Endothelial cell of umbilical vein (primary cell): ENCODE measurements around the gene ZNF284. TPM values are rescaled to one million over a fixed set of nuclear protein-coding genes. Genes with fewer than 3 reads are reported as not detected.

ENCODE experiments used
- Bru-seq: library from RNA; stranded (reverse); fragments of 400-500 nt; gene quantifications from one replicate; lab custom pipeline; 2021; lab: Mats Ljungman, UMichigan
- BruChase-seq, 2 experiments: library from RNA; stranded (reverse); fragments of 400-500 nt; gene quantifications; one replicate each; lab custom pipeline; 2021; lab: Mats Ljungman, UMichigan
- BruUV-seq: library from RNA; stranded (reverse); fragments of 400-500 nt; replicated peaks from 2 replicates; lab custom pipeline; 2021; lab: Mats Ljungman, UMichigan
- CTCF ChIA-PET: fragments of 300-600, 350-600 bp; sonication (Branson Sonifier 250); formaldehyde crosslinking; loops from one replicate; lab custom pipeline; 2021; ENCODE audit warnings: antibody characterized with exemption, inconsistent platforms; lab: Charles Lee
- POLR2A ChIA-PET: fragments of 300-600, 350-600 bp; sonication (Branson Sonifier 250); formaldehyde crosslinking; loops from one replicate; lab custom pipeline; 2021; ENCODE audit warnings: antibody characterized with exemption, inconsistent platforms; lab: Charles Lee
- DNase-seq: peaks from one replicate; pipeline ENCODE4 v3.0.0-alpha.2; 2011; ENCODE audit warnings: low read depth, low spot score
- FAIRE-seq: peaks from 2 replicates; lab custom pipeline; 2011; peaks lifted over from hg19 to GRCh38; lab: Jason Lieb, UNC
- H2AFZ ChIP-seq: 2 replicates; pipeline ENCODE4 v1.6.0; 2012; ENCODE audit warnings: low read depth, low read length, control low read depth, inconsistent platforms
- H3K27ac ChIP-seq: 2 replicates; pipeline ENCODE4 v1.5.1; 2011; ENCODE audit warnings: low read depth, mild to moderate bottlenecking, control low read depth, low read length, moderate library complexity; ENCODE audit not compliant: insufficient read depth
- H3K27me3 ChIP-seq, 2 experiments: 2 replicates each; pipeline versions ENCODE4 v1.6.0 to v1.6.1; 2011; ENCODE audit warnings: low read length in 2 of 2, mixed read lengths in 1 of 2; ENCODE audit not compliant: control insufficient read depth in 2 of 2, insufficient read depth in 2 of 2
- H3K36me3 ChIP-seq, 2 experiments: 2 replicates in 1 of 2; 3 replicates in 1 of 2; pipeline ENCODE4 v1.5.1; 2011; ENCODE audit warnings: low read length in 2 of 2, mild to moderate bottlenecking in 1 of 2, moderate library complexity in 1 of 2; ENCODE audit not compliant: control insufficient read depth in 2 of 2, insufficient read depth in 2 of 2; ENCODE audit errors: extremely low read depth in 1 of 2
- H3K4me1 ChIP-seq: 3 replicates; pipeline ENCODE4 v1.5.1; 2011; ENCODE audit warnings: mild to moderate bottlenecking, low read length; ENCODE audit not compliant: control insufficient read depth, insufficient read depth; ENCODE audit errors: extremely low read depth
- H3K4me2 ChIP-seq: 2 replicates; pipeline ENCODE4 v1.6.1; 2011; ENCODE audit warnings: low read length, control low read depth, mixed read lengths; ENCODE audit not compliant: insufficient read depth
- H3K4me3 ChIP-seq, 3 experiments: fragments of 200-600 bp in 1 of 3; sonication (generic), shearing (Covaris generic) in 1 of 3; replicated peaks in 1 of 3; 2 replicates each; pipeline ENCODE4 v1.5.1; 2011 to 2016; ENCODE audit warnings: control low read depth in 3 of 3, low read length in 3 of 3, mild to moderate bottlenecking in 2 of 3, inconsistent platforms in 1 of 3, low read depth in 1 of 3, moderate library complexity in 1 of 3; ENCODE audit not compliant: insufficient read depth in 1 of 3
- H3K79me2 ChIP-seq: 2 replicates; pipeline ENCODE4 v1.6.0; 2012; ENCODE audit warnings: low read length, inconsistent platforms; ENCODE audit not compliant: control insufficient read depth, insufficient read depth
- H3K9ac ChIP-seq: replicated peaks from 2 replicates; pipeline ENCODE3; 2011; ENCODE audit warnings: low read length, control low read depth; ENCODE audit not compliant: insufficient read depth; ENCODE audit errors: extremely low read depth
- H3K9me1 ChIP-seq: replicated peaks from 3 replicates; pipeline ENCODE4 v1.6.0; 2011; ENCODE audit warnings: mild to moderate bottlenecking, low read length; ENCODE audit not compliant: control insufficient read depth, insufficient read depth; ENCODE audit errors: extremely low read depth
- H3K9me3 ChIP-seq: replicated peaks from 2 replicates; pipeline ENCODE4 v1.5.1; 2012; ENCODE audit warnings: low read length, inconsistent platforms; ENCODE audit not compliant: control insufficient read depth, insufficient read depth
- H4K20me1 ChIP-seq: replicated peaks from 2 replicates; pipeline ENCODE3; 2011; ENCODE audit warnings: mild to moderate bottlenecking, low read length; ENCODE audit not compliant: control insufficient read depth, insufficient read depth; ENCODE audit errors: extremely low read depth
- FOS ChIP-seq: IDR thresholded peaks from 2 replicates; pipeline ENCODE4 v1.6.1; 2011; ENCODE audit warnings: mild to moderate bottlenecking, low read length, moderate library complexity, borderline replicate concordance; ENCODE audit not compliant: insufficient read depth
- GATA2 ChIP-seq: IDR thresholded peaks from 2 replicates; pipeline ENCODE4 v1.7.0; 2011; ENCODE audit warnings: low read depth, mild to moderate bottlenecking, moderate library complexity, mixed read lengths, low read length; ENCODE audit not compliant: insufficient read length, insufficient read depth
- POLR2A ChIP-seq: IDR thresholded peaks from 2 replicates; pipeline ENCODE4 v1.6.1; 2012; ENCODE audit warnings: low read depth, mild to moderate bottlenecking, control low read depth, low read length
- dilution Hi-C: fragments of 300-500 bp; cut with MboI; formaldehyde crosslinking; loops from one replicate; pipeline ENCODE4 v1.15.0; 2019; ENCODE audit warnings: low sequenced_read_pairs; ENCODE audit not compliant: extremely low pct_ligation_motif_present
- intact Hi-C: fragments of 100-400 bp; cut with micrococcal nuclease; formaldehyde crosslinking; loops from one replicate; pipeline ENCODE4 v1.10.0; 2022
- long read RNA-seq: library from polyadenylated mRNA; stranded (forward); transcript quantifications from one replicate; pipeline ENCODE4 v2.0.0, GENCODE V29; 2021
- polyA minus RNA-seq, 3 experiments: library from RNA; depleted of rRNA, polyadenylated mRNA; stranded (reverse); fragments of >200 nt; gene quantifications; 1 replicate in 1 of 3; 2 replicates in 2 of 3; pipeline ENCODE4 v1.2.3, GENCODE V29; 2011
- polyA plus RNA-seq, 4 experiments: library from polyadenylated mRNA; depleted of rRNA in 3 of 4; stranded (reverse) in 3 of 4; unstranded in 1 of 4; fragments of >200 nt; gene quantifications; 2 replicates each; pipeline versions ENCODE4 v1.2.1 to v1.2.3, GENCODE V29; 2011 to 2012; ENCODE audit warnings: missing spikeins in 1 of 4
- total RNA-seq: library from RNA; stranded (reverse); gene quantifications from 2 replicates; pipeline ENCODE4 v1.2.3, GENCODE V29; 2021
- TF ChIP-seq, protein P1 (sequence below), 2 donors: IDR thresholded peaks; 1 replicate in 1 of 2; 2 replicates in 1 of 2; pipeline ENCODE4 v1.5.1; 2011; ENCODE audit warnings: low read length in 2 of 2, mild to moderate bottlenecking in 2 of 2, moderate library complexity in 2 of 2, control low read depth in 1 of 2, inconsistent platforms in 1 of 2, low read depth in 1 of 2; ENCODE audit not compliant: insufficient read depth in 1 of 2; ENCODE audit errors: extremely low read depth in 1 of 2

ZNF284 gene
- total RNA-seq = 2.4 and 2.7 TPM in 2 replicates
- polyA plus RNA-seq = 0.98 and 1.1 TPM in 2 replicates
- 0.71 and 0.83 TPM in 2 replicates for polyA plus RNA-seq (2011; cell fraction: cytosol; rRNA removed)
- 2.0 and 2.3 TPM in 2 replicates for polyA plus RNA-seq (2011; cell fraction: nucleus; rRNA removed)
- polyA plus RNA-seq (2012) = 1.0 and 1.2 TPM in 2 replicates
- polyA minus RNA-seq = 1.4 and 2.5 TPM in 2 replicates
- 1.0 TPM for polyA minus RNA-seq (2011; cell fraction: cytosol; rRNA and poly(A)+ RNA removed)
- polyA minus RNA-seq (2011; cell fraction: nucleus; rRNA and poly(A)+ RNA removed) = 0.63 and 1.0 TPM in 2 replicates
- percentile 49 among the genes with signal in this experiment for Bru-seq, nascent RNA
- percentile 74 among the genes with signal in this experiment for BruChase-seq, experiment 1, labeled RNA remaining after a 6-hour chase
- BruChase-seq, experiment 2, labeled RNA remaining after a 2-hour chase = percentile 75 among the genes with signal in this experiment
- long read RNA-seq, full-length matches to known transcripts = 1 of 2 reads
- long read RNA-seq, partial matches to known transcripts = 0 of 2 reads
- long read RNA-seq, other reads (novel, unspliced or antisense) = 1 of 2 reads

DNA sequence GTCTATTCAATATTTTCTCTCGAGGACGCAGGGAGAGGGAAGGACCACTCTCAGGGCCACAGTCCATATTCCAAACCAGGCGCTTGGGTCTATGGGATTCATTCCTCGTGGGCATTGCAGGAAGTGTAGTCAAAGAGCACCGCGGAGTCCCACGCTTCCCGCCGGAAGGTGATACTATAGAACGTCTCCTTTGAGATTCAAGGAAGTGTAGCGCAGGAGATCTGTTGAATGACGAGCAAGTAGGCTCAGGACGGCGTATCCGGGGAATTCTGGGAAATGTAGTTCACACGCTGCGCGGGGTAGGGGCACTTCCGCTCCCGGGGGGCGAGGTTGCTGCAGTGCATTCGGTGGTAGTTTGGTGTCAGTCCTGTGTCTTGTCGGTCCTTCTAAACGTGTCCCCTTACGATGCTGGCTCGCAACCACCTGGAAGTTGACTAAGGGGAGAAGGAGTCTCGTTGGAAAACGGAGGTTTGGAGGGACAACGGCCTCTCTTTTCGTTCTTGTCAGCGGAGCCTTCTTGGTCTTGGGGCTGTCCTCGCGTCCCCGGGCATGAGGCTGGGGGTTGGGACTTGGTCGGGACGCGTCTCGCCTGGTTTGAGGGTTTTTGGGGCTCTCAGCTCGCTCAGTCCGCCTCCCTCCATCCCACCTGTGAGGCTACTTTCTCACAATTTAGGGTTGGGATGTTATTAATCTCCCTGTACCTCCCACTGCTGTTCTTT is at the start of gene ZNF284:
ZNF284 (plus strand) TSS at position 336 of the 719 bp plus-strand sequence. CDS start 4,231 bp downstream, outside the sequence.
- BruUV-seq = TSS peak; percentile 62
- peak within 1 kb of the TSS; percentile 15 for H3K9ac ChIP-seq
- no peaks in the 10 kb centered on the region for H3K36me3 ChIP-seq
- DNase-seq (peak; percentile 91), FAIRE-seq (peak; percentile 97)
- no peaks in the 10 kb centered on the region for H3K9me3 ChIP-seq
- TF ChIP-seq, protein P1, sequence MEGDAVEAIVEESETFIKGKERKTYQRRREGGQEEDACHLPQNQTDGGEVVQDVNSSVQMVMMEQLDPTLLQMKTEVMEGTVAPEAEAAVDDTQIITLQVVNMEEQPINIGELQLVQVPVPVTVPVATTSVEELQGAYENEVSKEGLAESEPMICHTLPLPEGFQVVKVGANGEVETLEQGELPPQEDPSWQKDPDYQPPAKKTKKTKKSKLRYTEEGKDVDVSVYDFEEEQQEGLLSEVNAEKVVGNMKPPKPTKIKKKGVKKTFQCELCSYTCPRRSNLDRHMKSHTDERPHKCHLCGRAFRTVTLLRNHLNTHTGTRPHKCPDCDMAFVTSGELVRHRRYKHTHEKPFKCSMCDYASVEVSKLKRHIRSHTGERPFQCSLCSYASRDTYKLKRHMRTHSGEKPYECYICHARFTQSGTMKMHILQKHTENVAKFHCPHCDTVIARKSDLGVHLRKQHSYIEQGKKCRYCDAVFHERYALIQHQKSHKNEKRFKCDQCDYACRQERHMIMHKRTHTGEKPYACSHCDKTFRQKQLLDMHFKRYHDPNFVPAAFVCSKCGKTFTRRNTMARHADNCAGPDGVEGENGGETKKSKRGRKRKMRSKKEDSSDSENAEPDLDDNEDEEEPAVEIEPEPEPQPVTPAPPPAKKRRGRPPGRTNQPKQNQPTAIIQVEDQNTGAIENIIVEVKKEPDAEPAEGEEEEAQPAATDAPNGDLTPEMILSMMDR (IDR thresholded peaks at IDR 0.05; ENCODE audit: extremely low read depth in 1 of 2, insufficient read depth in 1 of 2, low read depth in 1 of 2, low read length in 2 of 2) = no peak
- TF ChIP-seq GATA2 (no peak), FOS (no peak), POLR2A (peak; percentile 64)
- POLR2A ChIA-PET = no interaction called here
- intact Hi-C loops (loop anchor here (1.0 to 2.0 kb wide), 6 partner anchors 21 to 88 kb away; partner anchors contain the start of genes ZNF155, ZNF224, ZNF225 and ZNF230), dilution Hi-C loops (no loop called here)
- peak within 1 kb of the TSS; percentile 81 for H3K4me2 ChIP-seq
- peak within 1 kb of the TSS; percentile 14 for H3K27ac ChIP-seq
- no peaks in the 10 kb centered on the region for H3K79me2 ChIP-seq
- H3K4me3 ChIP-seq = peak within 1 kb of the TSS; percentile 10 to 67 (median 55)
- H3K4me1 ChIP-seq = peaks cover 10% of the 10 kb centered on the region
- H3K9me1 ChIP-seq = no peaks in the 10 kb centered on the region
- CTCF ChIA-PET = interaction anchor here (1.2 kb wide), 1 partner anchor 23 kb away, joined by 4 read pairs; no protein-coding TSS in a partner anchor
- H3K27me3 ChIP-seq = no peaks in the 10 kb centered on the region
- H4K20me1 ChIP-seq = no peaks in the 10 kb centered on the region
- H2AFZ ChIP-seq = peak within 1 kb of the TSS; percentile 64
